RPMI7951 (cell line): ENCODE results near the gene SNCAIP. TPM values are rescaled to one million over a fixed set of nuclear protein-coding genes. Genes with fewer than 3 reads are reported as not detected.

ENCODE experiments used
- DNase-seq: peaks from one replicate; pipeline ENCODE4 v3.0.0-alpha.2; 2012; ENCODE audit warnings: low read depth
- total RNA-seq: library from RNA; depleted of rRNA; stranded (reverse); fragments of >200 nt; shearing (Covaris generic); gene quantifications from 2 replicates; pipeline ENCODE4 v1.2.3, GENCODE V29; 2014; rRNA removed

SNCAIP gene
- total RNA-seq = not detected in 2 replicates

GRCh38 chr5:122311961-122312590 is at the start of gene SNCAIP:
SNCAIP (plus strand) TSS chr5:122312237; CDS start chr5:122391135, 78,898 bp downstream.
- DNase-seq = peak; percentile 28

GRCh38 chr5:122263352-122264030 is 48.5 kb upstream of the SNCAIP start:
- DNase-seq = no peak

GRCh38 chr5:122264610-122265009 is 47.4 kb upstream of the SNCAIP start:
- no peak for DNase-seq

- DNase-seq = peak; percentile 39
Observed at GRCh38 chr5:122267185-122267584, 44.9 kb upstream of the SNCAIP start.

GRCh38 chr5:122273696-122274095 is 38.3 kb upstream of the SNCAIP start:
- DNase-seq = no peak

GRCh38 chr5:122283592-122283991 is 28.4 kb upstream of the SNCAIP start:
- no peak for DNase-seq

GRCh38 chr5:122286541-122286940 is 25.5 kb upstream of the SNCAIP start:
- no peak for DNase-seq

GRCh38 chr5:122287101-122287500 is 24.9 kb upstream of the SNCAIP start:
- DNase-seq = no peak

GRCh38 chr5:122291000-122291901 is 20.8 kb upstream of the SNCAIP start:
- DNase-seq = no peak

- DNase-seq = no peak
Observed at GRCh38 chr5:122292332-122292731, 19.7 kb upstream of the SNCAIP start.

- DNase-seq = no peak
Observed at GRCh38 chr5:122295138-122295537, 16.9 kb upstream of the SNCAIP start.

GRCh38 chr5:122296871-122297270 is 15.2 kb upstream of the SNCAIP start:
- DNase-seq = no peak

- DNase-seq = no peak
Observed at GRCh38 chr5:122297587-122298298, 14.3 kb upstream of the SNCAIP start.

- DNase-seq = no peak
Observed at GRCh38 chr5:122300374-122300773, 11.7 kb upstream of the SNCAIP start.

GRCh38 chr5:122301016-122301415 is 11.0 kb upstream of the SNCAIP start:
- no peak for DNase-seq

GRCh38 chr5:122304471-122305215 is 7.4 kb upstream of the SNCAIP start:
- no peak for DNase-seq

- DNase-seq = no peak
Observed at GRCh38 chr5:122306461-122306860, 5.6 kb upstream of the SNCAIP start.

- no peak for DNase-seq
Observed at GRCh38 chr5:122310889-122311288, 1.1 kb upstream of the SNCAIP start.

- DNase-seq = no peak
Observed at GRCh38 chr5:122311497-122311960, 508 bp upstream of the SNCAIP start.

- peak; percentile 7 for DNase-seq
Observed at GRCh38 chr5:122312591-122313406, 762 bp downstream of the SNCAIP start.
